Coronary artery (tissue), 2 donors: ENCODE results near the gene TOP1.

ENCODE experiments used
- DNase-seq: peaks from one replicate; pipeline ENCODE4 v3.0.0-alpha.2; 2017; ENCODE audit warnings: low spot score
- H3K27ac ChIP-seq, 2 donors: fragments of 200-600 bp; sonication (generic); one replicate each; pipeline ENCODE4 v1.5.1; 2016 to 2019
- H3K4me3 ChIP-seq: fragments of 200-600 bp; sonication (generic); 2 replicates; pipeline ENCODE4 v1.5.1; 2016; ENCODE audit warnings: mild to moderate bottlenecking, moderate library complexity
- TF ChIP-seq, protein P1 (sequence below): fragments of 200-600 bp; sonication (generic); IDR thresholded peaks from one replicate; pipeline ENCODE4 v1.5.1; 2019; ENCODE audit warnings: antibody characterized with exemption

The TOP1 gene

DNA sequence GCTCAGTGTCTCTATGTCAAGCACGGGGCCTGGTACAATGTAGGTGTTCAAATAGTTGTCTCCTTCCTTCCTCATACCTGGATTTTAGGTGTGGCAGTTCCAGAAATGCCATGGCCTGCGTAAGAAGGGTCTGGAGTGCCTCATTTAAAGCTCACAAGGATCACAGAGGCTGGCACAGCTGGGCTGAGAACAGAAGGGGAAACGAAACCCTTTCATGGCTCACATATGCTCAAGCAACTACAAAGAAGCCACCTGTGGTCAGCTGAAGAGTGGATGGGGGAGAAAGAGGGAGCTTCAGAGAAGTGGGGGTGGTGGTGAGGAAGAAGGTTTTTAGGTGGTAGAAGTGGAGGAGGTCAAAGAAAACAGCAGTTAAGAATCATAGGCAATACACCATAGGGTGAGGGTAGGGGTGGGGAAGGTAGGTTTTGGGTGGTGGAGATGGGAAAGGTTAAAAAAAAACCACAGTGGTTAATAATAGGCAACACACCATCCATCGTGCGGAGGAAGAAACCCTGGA is 17.0 kb upstream of the TOP1 start:
- Histone ChIP-seq H3K4me3 (no peak overlapping the region), H3K27ac (no peak overlapping the region)
- DNase-seq: no peak
- TF ChIP-seq, protein P1, sequence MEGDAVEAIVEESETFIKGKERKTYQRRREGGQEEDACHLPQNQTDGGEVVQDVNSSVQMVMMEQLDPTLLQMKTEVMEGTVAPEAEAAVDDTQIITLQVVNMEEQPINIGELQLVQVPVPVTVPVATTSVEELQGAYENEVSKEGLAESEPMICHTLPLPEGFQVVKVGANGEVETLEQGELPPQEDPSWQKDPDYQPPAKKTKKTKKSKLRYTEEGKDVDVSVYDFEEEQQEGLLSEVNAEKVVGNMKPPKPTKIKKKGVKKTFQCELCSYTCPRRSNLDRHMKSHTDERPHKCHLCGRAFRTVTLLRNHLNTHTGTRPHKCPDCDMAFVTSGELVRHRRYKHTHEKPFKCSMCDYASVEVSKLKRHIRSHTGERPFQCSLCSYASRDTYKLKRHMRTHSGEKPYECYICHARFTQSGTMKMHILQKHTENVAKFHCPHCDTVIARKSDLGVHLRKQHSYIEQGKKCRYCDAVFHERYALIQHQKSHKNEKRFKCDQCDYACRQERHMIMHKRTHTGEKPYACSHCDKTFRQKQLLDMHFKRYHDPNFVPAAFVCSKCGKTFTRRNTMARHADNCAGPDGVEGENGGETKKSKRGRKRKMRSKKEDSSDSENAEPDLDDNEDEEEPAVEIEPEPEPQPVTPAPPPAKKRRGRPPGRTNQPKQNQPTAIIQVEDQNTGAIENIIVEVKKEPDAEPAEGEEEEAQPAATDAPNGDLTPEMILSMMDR: no peak

GRCh38 chr20:41014561-41015088 is 14.0 kb upstream of the TOP1 start:
- H3K27ac ChIP-seq: no peak overlapping the region
- TF ChIP-seq, protein P1: no peak
- DNase-seq: no peak
- H3K4me3 ChIP-seq: no peak overlapping the region

GRCh38 chr20:41017448-41018042 is 11.1 kb upstream of the TOP1 start:
- no peak for DNase-seq
- TF ChIP-seq, protein P1: no peak
- H3K4me3 ChIP-seq: no peak overlapping the region
- no peak overlapping the region for H3K27ac ChIP-seq

DNA sequence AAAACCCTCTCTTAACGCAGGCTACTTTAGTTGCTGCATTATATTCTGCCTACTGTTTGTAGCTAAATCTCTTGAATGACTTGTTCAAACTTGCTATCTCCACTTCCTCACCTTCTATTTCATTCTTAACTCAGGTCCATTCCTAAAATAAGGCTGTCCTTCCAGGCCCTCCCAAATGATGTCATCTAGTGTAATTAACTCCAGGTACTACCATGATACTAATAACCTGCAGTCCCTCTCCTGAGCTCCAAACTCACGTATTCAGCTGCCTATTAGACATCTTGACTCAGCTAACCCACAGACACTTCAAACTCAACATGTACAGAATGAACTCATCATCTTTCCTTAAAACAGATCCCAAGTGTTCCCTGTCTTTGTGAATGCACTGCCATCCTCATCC is 10.5 kb upstream of the TOP1 start:
- no peak for DNase-seq
- Histone ChIP-seq H3K4me3 (no peak overlapping the region), H3K27ac (no peak overlapping the region)
- TF ChIP-seq, protein P1: no peak

DNA sequence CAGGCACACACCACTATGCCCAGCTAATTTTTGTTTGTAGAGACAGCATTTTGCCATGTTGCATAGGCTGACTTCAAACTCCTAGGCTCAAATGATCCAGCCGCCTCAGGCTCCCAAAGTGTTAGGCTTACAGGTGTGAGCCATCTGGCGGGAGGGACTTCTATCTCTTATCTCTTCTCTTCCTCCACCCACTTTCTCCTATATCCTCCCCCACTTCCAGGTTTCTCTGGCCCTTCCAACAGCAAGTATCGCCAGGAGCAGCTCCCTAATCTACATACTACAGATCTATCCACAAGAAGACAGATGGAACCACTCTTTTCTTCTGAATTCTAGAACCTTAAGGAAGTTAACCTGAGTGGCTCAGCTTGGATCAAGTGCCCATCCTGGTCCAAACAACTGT is 5.1 kb upstream of the TOP1 start:
- DNase-seq: no peak
- Histone ChIP-seq H3K27ac (no peak overlapping the region), H3K4me3 (no peak overlapping the region)
- TF ChIP-seq, protein P1: no peak

GRCh38 chr20:41027366-41027765 is 1.3 kb upstream of the TOP1 start:
- no peak overlapping the region for H3K27ac ChIP-seq
- no peak for DNase-seq

More at GRCh38 chr20:41027366-41027765, 1.3 kb upstream of the TOP1 start:
- H3K4me3 ChIP-seq: no peak overlapping the region
- TF ChIP-seq, protein P1: no peak
